Subcutaneous adipose tissue (tissue), 4 donors: ENCODE data around the gene TCFL5. TPM values are rescaled to one million over a fixed set of nuclear protein-coding genes. Genes with fewer than 3 reads are reported as not detected.

Experiments
- total RNA-seq, 4 donors: library from RNA; depleted of rRNA; stranded (reverse); fragments of >200 nt; gene quantifications; one replicate each; pipeline ENCODE4 v1.1.0, GENCODE V29; 2016
- TF ChIP-seq, protein P1 (sequence below): fragments of 450-650 bp; IDR thresholded peaks from one replicate; pipeline ENCODE4 v1.5.1; 2016; ENCODE audit warnings: low read depth, mild to moderate bottlenecking, control low read depth, antibody characterized with exemption, moderate library complexity

Gene TCFL5
- total RNA-seq, 4 donors from 2014 or later, result 7.6 to 13.8 (median 10.8) TPM

DNA sequence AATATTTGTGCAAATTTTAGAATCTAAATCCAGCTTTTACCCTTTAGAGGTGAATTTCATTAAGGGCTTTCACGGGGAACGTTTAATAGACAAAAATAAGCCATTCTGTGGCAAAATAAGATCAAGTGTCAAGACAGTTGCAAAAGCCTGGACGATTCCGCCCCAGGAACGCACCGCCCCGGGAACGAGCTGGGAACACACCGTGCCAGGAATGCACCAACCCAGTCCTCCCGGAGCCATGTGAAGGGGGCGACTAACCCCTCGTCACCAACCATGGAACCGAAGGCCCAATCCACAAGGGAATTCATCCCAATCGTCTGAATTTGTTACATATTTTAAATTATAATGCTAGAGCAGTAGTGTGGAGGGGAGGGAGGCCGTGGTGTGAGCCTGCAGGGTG, 20.8 kb upstream of the TCFL5 start:
- TF ChIP-seq, protein P1, sequence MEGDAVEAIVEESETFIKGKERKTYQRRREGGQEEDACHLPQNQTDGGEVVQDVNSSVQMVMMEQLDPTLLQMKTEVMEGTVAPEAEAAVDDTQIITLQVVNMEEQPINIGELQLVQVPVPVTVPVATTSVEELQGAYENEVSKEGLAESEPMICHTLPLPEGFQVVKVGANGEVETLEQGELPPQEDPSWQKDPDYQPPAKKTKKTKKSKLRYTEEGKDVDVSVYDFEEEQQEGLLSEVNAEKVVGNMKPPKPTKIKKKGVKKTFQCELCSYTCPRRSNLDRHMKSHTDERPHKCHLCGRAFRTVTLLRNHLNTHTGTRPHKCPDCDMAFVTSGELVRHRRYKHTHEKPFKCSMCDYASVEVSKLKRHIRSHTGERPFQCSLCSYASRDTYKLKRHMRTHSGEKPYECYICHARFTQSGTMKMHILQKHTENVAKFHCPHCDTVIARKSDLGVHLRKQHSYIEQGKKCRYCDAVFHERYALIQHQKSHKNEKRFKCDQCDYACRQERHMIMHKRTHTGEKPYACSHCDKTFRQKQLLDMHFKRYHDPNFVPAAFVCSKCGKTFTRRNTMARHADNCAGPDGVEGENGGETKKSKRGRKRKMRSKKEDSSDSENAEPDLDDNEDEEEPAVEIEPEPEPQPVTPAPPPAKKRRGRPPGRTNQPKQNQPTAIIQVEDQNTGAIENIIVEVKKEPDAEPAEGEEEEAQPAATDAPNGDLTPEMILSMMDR, result no peak

DNA sequence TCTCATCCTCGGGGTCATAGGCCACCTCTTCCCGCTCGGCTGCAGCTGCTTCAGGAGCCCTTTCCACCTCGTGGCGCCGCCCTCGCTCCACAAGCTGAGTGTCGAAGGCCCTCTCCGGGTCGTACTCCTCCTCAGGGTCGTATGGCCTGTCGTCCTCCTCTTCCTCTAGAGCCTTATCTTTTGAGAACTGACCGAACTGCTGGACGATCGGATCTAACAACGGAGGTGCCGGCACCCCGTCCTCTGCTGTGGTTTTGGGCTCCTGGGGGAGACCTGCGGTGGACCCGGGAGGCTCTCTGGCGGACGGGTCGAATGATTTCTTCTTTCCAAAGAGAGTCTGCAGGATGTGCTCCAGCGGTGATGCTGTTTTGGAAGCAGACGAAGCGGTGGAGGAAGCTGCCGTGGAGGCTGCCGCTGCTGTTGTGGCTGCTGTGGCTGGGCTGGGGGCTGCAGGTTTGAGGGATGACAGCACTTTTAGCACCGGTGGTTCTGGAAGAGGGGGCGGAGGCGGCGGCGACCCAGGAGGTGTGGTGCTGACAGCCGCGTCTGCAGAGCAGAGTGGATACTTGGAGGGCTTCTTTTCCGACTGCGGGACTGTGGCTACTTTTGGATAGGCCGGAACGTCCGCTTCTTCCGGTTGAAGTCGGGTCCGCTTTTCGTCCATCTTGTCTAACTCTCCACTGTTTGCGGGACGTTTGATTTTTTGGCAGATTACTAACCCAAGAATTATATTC, 20.2 kb upstream of the TCFL5 start:
- TF ChIP-seq, protein P1, result no peak

DNA sequence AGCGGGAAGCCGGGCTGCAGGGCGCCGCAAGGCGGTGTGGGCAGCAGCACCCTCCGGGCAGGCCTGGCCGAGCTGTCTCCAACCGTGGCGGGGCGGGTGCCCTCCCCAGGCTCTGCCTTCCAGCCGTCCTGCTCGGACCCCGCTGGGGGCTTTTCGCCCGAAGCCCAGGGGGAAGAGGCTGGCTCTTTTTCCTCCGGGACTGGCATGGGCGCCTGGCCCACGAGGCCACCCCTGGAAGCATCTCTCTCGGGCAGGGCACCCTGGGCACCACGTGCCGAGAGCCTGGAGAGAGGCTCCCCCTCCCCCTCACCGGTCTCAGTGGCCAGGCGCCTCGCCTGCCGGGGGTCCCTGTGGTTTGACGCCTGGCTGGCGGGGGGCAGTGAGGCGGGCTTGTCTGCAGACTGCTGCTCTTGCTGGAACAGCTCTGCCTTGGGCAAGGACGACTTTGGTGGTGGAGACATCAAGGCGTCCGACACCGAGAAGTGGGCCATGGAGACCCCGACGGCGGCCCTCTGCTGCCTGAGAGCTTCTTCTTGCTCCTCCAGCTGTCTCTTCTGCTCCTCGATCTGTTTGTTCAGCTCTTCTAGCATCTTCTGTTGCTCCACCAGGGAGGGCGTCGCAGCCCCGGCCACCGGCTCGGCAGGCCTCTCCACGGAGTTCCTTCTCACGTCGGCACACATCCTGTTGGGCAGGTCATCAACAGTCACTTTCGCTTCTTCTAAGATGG, 19.5 kb upstream of the TCFL5 start:
- TF ChIP-seq, protein P1, result no peak

DNA sequence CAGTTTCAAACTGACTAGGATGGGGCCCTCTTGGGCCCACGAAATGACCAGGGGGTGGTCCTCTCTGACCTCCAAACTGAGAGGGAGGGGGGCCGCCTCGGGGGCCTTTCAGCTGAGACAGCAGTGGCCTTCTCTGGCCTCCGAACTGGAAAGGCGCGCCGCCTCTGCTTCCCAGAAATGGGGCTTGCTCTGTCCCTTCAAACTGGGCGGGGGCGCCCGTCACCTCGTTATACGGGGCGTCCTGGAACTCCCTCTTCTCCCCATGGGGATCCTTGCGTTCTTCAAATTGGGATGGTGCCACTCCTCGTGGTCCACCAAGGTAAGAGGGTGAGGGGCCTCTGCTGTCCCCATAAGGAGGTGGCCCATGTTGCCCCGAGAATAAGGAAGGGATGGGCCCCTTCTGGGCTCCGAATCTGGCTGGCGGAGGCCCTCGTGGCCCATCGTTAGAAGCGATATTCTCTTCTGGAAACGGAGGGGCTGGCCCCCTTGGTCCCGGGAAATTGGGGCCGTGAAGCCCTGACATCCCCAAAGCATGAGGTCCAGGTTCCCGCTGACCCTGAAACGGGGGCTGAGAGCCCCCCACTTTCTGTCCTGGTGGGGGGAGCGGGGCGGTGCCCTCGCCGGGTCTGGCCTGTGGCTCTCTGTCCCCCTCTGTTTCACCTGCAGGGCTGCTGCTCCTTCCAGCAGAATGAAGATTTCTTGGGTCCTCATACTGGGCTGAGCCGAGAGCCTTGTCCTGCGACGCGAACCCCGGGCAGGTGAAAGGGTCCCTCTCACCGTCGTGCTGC, 18.7 kb upstream of the TCFL5 start:
- TF ChIP-seq, protein P1, result no peak

DNA sequence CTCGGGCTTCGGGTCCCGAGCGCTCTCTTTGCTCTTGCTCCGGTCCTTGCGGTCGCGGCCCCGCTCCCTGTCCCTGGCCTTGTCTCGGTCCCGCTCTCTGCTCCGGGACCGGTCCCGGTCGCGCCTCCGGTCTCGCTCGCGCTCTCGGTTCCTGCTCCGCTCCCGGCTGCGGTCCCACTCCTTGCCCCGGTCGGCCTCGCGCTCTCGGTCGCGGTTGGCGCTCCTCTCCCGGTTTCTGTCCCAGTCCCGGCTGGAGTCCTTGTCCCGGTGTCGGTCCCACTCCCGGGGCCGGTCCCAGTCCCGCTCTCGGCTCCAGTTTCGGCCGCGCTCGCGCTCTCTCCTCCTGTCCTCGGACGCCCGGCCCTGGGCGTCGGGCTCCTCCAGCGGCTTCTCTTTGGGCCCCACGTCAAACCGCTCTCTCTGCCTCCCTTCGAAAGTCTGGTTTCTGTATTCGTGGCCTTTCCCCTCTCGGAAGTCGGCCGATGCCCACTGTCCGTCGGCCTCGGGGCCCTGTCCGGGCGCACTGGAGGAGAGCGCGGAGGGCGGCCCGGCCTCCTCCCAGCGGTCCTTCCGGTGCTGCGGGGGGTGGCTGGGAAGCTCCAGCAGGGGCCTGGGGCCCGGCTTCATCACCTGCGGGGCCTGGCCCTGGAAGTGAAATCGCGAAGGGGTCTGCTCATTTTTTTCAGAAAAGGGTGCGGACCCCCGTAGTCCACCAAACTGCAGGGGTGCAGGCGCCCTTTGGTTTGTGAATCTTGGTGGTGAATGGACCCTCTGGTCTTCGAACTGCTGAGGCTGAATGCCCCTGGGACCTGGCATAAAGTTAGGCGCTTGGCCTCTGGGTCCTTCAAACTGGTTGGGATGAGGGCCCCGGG, 17.9 kb upstream of the TCFL5 start:
- TF ChIP-seq, protein P1, result no peak

DNA sequence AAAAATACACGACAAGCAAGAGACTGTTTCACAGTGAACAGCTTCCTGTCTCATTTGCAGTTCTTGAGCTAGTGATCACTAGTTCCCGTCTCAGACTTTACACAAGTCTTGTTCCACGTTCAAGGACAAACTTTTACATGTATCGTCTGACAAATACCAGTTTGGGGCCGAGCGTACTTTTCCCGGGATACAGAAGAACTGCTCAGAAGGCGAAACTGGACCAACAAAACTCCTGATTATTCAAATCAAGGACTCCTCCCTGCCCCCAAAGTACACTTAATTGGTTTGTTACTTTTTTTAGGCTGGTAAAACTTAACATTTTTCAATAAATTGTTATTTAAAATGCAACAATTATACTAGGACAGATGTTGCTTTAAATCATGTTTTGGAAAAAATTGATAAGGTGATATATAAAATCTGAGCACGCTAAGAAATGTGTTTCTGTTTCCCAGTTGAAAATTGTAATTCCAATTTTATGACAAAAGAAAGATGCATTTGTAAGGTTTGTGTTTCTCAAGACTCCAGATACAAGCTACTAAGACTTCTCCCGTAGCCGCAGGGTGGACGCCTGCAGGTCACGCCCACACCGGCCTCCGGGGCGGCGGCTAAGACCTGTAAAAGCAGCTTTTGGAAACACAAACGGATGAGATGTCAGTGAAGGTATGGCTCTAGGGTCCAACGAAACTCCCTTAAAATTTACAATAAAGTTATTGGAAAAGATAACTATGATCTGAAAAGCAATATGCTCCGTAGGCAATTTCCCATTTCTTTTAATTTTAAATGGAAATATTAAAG, 16.8 kb upstream of the TCFL5 start:
- TF ChIP-seq, protein P1, result no peak
